Bronchial epithelial cell (primary cell): ENCODE results near the gene SHISAL1. TPM values are rescaled to one million over a fixed set of nuclear protein-coding genes. Genes with fewer than 3 reads are reported as not detected.

Source experiments
- DNase-seq: peaks from one replicate; pipeline ENCODE4 v3.0.0-alpha.2; 2010; ENCODE audit warnings: low read depth
- FAIRE-seq: peaks from 2 replicates; lab custom pipeline; 2011; peaks lifted over from hg19 to GRCh38; lab: Jason Lieb, UNC
- H3K27me3 ChIP-seq: 2 replicates; pipeline ENCODE4 v1.5.1; 2011; ENCODE audit warnings: low read length; ENCODE audit not compliant: control insufficient read depth, insufficient read depth
- H3K36me3 ChIP-seq: 2 replicates; pipeline ENCODE4 v1.5.1; 2011; ENCODE audit warnings: low read length; ENCODE audit not compliant: control insufficient read depth, insufficient read depth
- H3K4me3 ChIP-seq: 2 replicates; pipeline ENCODE4 v1.5.1; 2011; ENCODE audit warnings: mild to moderate bottlenecking, low read depth, low read length, control low read depth
- CTCF ChIP-seq: IDR thresholded peaks from 2 replicates; pipeline ENCODE4 v1.5.1; 2011; ENCODE audit warnings: mild to moderate bottlenecking, moderate library complexity, low read length, control low read depth, inconsistent platforms; ENCODE audit not compliant: insufficient read depth, severe bottlenecking
- total RNA-seq: library from RNA; depleted of rRNA; stranded (reverse); fragments of >200 nt; gene quantifications from 2 replicates; pipeline ENCODE4 v1.2.1, GENCODE V29; 2014

The SHISAL1 gene
- total RNA-seq, 1 donor from 2014 or later = 0.26 TPM

GRCh38 chr22:44353041-44353440, 40.3 kb upstream of the SHISAL1 start:
- DNase-seq (no peak), FAIRE-seq (no peak)
- no peak for TF ChIP-seq CTCF
- no peak overlapping the region for H3K4me3 ChIP-seq
- peaks cover 16% of the 10 kb centered on the region for H3K27me3 ChIP-seq
- no peaks in the 10 kb centered on the region for H3K36me3 ChIP-seq

- Histone ChIP-seq H3K4me3 (no peak overlapping the region), H3K36me3 (no peaks in the 10 kb centered on the region), H3K27me3 (peaks cover 19% of the 10 kb centered on the region)
- no peak for TF ChIP-seq CTCF
- DNase-seq = no peak
- FAIRE-seq = no peak
Measured at GRCh38 chr22:44352378-44353035, 39.8 kb upstream of the SHISAL1 start.

- no peak overlapping the region for H3K4me3 ChIP-seq
- no peak for FAIRE-seq
- peak; percentile 77 for DNase-seq
- no peak for TF ChIP-seq CTCF
- peaks cover 16% of the 10 kb centered on the region for H3K27me3 ChIP-seq
- no peaks in the 10 kb centered on the region for H3K36me3 ChIP-seq
Measured at GRCh38 chr22:44351685-44352377, 39.1 kb upstream of the SHISAL1 start.

GRCh38 chr22:44351037-44351436, 38.3 kb upstream of the SHISAL1 start:
- DNase-seq = no peak
- TF ChIP-seq CTCF = no peak
- Histone ChIP-seq H3K4me3 (no peak overlapping the region), H3K36me3 (no peaks in the 10 kb centered on the region), H3K27me3 (peaks cover 16% of the 10 kb centered on the region)
- no peak for FAIRE-seq

GRCh38 chr22:44349594-44349993, 36.8 kb upstream of the SHISAL1 start:
- TF ChIP-seq CTCF = no peak
- no peak for DNase-seq
- no peak for FAIRE-seq
- peaks cover 14% of the 10 kb centered on the region for H3K27me3 ChIP-seq
- no peaks in the 10 kb centered on the region for H3K36me3 ChIP-seq
- H3K4me3 ChIP-seq = no peak overlapping the region
